HEK293 (cell line): ENCODE data around the gene RPS6KB2.

ENCODE experiments used
- ATF2 ChIP-seq: fragments of 450-650 bp; formaldehyde crosslinking; IDR thresholded peaks from 2 replicates; pipeline ENCODE4 v1.5.1; 2016; ENCODE audit warnings: missing biosample characterization, missing genetic modification characterization, low read depth
- CTCF ChIP-seq: fragments of 450-650 bp; formaldehyde crosslinking; IDR thresholded peaks from 2 replicates; pipeline ENCODE4 v1.5.1; 2016; ENCODE audit warnings: missing biosample characterization, missing genetic modification characterization
- ZNF670 ChIP-seq: fragments of 450-650 bp; formaldehyde crosslinking; IDR thresholded peaks from 2 replicates; pipeline ENCODE4 v1.5.1; 2016; ENCODE audit warnings: missing biosample characterization, missing genetic modification characterization, low read depth

GRCh38 chr11:67435727-67436458, 7.6 kb downstream of the RPS6KB2 start:
- TF ChIP-seq ZNF670 (tag by site-specific recombination), result no peak
- no peak for TF ChIP-seq ATF2 (tag by site-specific recombination)
- no peak for TF ChIP-seq CTCF
